Activated CD4-positive, alpha-beta T cell treated with anti-CD3 and anti-CD28 coated beads, Interleukin-2, amount 50 U/mL, for 4 hours (primary cell): ENCODE results near the gene ZMYND8.

ENCODE experiments used
- DNase-seq, 2 experiments: peaks; one replicate each; pipeline ENCODE4 v3.0.0-alpha.2; 2020

Gene ZMYND8

DNA sequence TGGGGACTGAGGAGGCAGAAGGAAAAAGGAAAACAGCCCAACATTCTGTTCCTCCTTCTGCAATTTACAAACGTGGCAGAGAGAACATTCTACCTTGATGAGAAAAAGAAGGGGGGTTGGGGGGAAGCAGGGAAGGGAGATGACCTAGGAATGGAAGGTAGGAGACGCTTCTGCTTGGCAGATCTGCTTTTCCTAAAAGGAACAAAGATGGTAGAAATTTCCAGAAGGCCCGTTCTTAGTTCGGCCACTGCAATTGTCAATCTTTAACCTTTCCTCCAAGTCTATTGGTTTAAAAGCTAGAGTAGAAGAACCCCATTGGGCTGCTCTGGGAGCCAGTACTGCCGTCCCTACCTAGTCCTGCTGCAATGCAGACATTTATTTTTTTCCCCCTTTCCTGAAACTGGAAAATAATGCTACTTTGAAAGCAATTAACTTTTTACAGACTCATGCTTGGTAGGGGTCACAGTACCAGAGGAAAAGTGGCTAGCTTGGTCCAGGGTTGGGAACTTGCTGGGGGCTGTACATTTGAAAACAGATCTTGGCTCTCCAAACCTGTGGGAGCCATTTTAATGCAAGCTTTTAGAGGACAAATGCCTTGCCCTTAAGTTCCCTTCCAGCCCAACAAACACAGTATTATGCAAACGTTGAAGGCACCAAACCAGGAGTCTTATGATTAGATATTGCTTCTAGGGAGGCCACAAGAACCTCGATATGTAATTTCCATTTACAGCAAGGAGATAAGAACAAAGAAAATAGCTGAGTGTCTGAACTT lies 2.6 kb downstream of the ZMYND8 start:
- no peak for DNase-seq

DNA sequence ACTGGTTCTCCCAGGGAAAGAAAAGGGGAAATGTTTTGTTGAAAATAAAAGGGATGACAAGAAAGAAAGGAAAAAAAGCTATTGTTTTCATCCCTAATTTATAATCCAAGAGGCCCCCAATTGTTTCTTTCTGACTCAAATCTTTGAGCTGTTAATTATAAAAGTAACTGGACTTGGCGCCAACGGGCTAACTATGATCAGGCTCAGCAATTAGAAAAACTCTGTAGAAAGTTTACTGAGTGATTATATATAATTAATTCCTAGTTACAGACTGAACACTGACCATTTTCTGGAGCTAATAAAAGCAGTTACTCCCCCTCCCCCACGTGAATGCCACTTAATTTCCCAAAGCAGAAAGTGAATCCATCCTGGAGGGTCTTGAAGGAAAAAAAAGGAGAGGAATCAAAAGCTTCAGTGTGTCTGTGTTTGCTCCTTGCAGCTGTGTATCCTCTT lies 3.2 kb downstream of the ZMYND8 start:
- no peak for DNase-seq

DNA sequence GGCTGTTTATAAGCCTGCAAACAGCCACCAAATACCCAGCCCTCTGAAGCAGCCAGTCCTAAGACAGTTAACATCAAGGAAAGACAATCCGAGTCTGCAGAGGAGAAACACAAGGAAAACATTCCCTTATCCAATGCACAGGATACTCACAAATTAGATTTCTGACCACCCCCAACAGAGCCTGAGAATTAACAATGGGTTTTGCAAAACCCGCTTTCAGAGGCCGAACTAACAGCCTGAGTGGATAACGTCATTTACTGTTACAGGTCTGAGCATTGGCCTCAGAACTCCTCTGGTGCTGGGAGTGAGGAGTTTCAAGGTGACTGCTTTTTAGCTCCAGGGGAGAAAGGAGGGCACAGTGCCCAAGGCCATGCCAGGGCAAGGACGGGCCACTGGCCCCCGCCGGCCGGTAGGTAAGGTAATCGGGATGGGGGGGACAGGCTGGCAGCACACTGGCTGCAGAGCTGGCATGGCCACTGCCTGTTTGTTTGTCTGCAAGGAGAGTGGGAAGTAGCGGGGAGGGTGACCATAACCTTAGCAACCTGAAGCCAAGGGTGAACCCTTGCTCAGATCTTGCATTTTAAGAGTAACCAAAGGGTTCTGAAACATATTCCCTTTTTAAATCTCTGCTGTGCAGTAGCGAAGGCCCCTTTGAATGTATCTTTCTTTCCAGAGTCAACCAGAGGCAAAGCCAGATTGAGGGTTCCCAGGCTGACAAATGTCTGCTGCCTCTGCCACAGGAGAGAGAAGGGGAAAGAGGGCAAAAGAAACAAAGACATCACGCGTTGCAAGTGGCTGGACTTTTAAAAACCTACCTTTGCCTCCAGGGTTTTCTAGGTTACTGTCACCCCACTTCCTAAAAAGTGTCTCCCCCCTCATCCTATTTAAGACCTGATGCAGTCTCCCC lies 3.9 kb downstream of the ZMYND8 start:
- DNase-seq = no peak

DNA sequence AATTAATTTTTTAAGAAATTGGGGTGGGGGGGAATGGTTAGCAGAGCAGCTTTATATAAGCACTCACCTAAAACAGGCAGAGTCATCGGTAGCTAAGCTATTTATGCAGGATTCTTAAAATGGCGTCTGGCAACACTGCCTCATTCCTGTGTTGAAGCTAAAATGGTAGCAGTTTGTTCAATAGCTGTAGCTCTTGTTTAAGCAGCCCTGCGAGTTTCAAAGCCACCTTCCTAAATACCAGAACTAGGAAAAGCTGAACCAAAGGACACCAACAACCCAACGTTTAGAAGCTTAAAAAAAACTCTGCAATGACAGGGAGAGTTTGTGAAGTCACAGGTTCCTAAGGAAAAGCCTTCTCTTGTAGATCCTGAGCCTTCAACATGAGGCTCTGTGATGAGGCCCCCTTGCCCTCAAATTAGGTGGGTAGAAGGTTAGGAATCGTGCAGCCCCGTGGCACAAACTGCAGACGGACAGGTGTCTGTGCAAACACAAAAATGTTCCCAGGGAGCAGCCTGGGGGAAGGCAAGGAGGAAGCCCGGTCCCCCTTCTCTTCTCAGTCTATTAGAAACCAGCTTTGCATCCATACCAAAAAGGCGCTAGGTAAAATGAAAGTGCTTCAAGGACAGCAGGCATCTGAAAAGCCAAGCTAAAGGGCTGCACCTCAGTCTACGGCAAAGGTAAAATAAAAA lies 4.7 kb downstream of the ZMYND8 start:
- DNase-seq = no peak

DNA sequence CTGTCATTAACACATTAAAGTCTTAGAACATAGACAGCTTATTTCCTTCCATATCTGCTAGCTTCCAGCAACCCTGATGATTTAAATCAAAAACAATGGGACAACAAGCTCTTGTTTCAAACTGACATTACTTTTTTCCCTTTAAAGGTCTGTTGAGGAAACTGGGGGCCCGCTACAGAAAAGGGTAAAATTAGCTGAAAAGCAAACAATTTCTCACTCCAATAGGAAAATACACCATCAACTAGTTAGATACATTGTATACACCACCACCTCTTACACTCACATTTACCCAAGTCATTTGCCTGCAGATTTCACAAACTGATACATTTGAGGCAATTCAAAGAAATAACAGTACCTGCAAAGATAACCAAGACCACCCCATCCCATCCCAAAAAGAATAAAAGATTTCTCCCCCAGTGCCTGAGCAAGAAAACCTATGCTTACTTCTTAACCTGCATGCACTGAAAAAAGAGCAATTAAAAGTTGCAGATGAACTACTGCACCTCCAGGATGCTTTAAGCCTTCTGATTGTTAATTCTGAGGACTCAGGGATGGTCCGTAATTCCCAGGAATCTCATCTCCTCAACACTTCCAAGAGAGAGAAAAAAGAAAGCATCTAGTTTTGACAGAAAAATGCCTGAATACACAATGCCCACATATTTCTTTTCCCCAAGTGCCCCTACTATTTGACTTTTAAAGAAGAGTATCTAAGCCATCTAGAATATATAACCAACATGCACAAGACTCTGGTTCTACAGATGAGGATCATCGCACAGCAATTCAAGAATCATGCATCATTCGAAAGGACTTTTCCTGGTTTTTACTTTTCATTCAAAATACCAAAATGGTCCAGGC lies 5.6 kb downstream of the ZMYND8 start:
- DNase-seq = no peak

DNA sequence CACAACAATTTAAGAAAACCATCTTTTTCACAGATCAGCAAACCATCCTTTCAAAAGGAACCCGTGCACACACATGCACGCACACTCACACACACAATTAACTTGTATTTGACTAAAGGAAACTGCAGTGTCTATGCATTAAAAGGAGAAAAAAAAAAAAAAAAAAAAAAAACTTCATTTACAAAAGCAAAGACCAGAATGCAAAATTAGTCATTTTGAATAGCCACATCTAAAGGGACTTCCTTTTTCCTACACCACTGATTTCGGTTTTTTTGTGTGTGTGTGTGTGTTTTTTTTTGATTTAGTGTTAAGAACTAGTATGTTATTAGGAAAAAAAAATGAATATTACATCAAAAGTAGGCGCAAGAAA lies 6.3 kb downstream of the ZMYND8 start:
- no peak for DNase-seq

DNA sequence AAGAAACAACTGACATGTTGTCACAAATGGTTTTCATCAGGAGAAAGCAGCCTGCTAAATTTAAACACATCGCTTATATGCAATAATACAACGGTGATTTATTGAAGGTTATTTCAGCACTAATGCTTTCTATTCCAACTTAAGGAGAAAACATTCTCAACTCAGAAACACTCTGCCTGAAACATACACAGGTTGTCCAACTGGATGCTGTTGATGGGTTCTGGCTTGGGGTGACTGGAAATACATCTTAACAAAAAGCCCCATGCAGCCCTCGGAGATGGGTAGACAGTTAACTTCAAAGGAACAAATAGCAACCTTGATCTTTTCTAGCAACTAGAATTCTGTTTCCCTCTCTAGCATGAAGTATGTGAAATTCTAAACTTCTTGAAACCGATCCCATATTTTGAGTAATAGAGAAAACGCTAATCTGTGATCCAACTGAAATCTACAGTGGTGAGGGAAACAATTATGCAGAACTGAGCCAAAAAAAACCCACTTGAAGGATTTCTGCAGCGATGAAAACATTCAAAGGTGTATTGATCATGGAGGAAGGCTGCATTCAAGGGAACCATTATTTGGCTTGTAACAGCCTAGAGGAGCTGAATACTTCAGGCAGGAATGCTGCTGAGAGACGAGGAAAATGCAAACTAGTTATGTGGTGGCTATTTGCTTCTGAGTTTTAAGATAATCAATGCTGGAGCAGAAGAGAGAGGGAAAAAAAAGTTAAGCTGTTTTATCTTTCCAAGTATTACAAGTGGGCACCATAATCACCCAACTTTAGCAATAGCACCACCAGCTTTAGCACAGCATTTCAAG lies 6.9 kb downstream of the ZMYND8 start:
- no peak for DNase-seq

DNA sequence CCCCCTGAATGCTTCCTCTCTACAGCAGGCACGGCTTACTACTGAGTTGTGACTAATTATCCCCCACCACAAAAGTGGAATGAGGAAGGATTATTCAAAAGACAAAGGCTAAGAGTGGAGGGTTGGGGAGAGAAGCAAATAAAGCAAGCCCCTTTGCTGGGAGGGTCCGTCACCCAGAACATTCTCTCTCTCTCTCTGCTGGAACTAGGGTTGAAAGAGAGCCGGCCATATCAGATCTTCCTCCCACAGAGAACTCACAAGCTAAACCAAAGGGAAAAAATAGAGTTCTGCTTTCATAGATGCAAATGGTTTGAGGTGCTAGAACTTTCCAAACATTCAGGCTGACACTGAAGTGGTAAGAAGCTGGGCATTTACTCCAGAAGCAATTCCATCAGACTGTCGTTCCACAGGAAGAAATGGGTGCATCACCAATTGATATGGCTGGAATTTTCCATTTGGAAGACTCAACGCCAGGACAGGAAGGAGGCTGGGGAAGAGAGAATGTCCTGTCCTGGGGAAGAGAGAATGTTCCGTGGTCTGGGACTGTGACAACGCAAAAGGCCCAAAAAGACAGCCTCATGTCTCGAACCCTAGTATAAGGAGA lies 7.9 kb downstream of the ZMYND8 start:
- no peak for DNase-seq

DNA sequence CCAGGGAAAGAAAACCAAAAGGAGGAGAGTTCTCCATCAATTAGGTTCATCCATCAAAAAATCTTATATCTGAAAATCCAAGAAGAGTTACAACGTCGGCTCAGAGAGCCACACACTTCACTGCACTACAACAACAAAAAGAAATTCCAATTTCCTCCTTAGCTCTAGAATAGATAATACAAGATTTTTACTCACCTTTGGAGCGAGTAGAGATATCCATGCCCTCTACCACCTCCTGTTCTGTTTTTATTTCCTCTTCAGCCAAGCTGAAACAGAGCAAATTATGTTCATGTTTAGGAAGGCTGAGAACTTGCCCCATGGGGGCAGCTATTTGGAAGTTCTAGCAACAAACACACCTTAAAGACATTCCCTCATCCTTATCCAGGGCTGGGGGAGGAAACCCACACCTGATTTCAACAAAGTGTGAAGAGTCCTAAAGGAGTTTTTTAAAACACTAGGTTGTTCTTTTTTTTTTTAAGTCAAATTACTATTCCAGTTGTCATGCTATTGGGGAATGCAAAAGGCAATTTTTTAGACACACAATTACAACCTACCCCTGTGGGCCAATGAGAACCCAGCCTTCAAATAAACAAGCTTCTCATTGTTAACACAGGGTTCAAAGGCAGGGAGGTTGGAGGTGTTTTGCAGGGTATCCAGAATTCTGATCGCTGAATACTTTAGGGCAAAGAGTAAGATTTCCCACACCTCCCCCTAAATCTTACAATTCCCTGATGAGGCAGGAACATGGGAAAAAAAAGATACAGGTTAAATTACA lies 8.7 kb downstream of the ZMYND8 start:
- no peak for DNase-seq

DNA sequence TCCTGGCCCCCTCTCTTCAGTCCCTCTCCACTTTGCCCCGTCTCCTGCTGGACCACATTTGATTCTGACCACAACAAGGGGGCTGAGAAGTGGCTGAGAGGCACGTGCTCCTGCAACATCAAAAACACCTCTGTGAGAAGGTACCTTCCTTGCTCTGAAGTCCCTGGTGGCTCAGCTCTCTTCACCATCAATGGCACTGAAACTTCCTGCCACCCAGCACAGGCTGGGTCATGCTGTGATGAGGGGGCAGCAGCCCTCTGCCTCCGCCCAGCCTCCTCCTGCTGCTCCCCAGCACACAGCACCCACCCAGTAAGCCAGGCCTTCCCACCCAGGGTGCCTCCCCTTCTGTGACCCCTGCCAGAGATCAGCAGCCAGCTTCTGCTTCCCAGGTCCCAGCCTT lies 10.3 kb downstream of the ZMYND8 start:
- no peak for DNase-seq

DNA sequence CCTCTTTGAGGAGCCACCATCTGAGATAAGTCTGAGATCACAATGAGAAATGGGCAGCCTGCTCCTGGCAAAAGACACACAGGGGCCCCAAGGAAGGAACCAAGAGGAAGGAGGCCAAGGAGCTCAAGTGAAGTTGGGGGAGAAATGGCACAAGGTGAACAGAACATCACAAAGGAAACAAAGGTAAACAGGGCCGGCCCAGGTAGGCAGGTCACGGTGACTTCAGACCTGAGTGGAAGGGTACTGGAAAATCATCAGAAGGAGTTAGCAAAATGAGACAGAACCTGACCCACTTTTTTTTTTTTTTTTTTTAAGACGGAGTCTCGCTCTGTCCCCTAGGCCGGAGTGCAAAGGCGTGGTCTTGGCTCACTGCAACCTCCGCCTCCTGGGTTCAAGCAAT lies 11.3 kb downstream of the ZMYND8 start:
- DNase-seq = no peak

DNA sequence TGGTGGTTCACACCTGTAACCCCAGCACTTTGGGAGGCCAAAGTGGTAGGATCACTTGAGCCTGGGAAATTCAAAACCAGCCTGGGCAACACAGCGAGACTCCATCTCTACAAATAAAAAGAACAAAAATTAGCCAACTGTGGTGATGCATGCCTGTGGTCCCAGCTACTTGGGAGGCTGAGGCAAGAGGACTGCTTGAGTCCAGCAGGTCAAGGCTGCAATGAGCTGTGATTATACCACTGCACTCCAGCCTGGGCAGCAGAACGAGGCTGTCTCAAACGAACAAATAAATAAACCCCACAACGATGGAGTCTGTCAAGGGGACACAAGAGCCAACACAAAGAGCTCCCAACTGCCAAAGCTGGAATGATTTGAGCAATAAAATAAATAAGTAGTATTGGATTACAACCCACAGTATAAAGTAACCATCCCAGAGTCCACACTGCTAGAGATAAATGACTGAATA lies 13.5 kb downstream of the ZMYND8 start:
- DNase-seq = no peak

DNA sequence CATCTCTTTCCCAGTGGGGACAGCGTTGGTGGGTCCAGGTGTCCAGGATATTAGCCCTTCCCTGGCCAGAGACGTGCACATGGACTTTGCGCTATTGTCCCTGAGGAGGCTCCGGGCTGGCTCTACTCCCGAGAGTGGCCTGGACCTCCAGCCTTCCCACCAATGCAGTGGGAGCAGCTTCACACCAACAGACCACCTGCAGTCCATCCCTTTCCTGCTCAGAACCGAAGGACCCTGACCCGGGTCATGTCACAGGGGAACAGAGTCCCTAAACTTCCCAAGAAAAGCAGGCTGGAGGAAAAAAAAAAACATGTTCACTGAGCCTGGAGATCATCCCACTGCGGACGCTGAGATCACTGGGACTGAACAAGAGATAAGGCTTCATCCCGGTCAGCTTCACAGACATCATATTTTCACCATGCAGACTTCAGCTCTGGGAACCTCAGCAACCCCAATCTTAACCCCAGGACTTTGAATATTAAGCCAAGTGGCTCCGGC lies 18.3 kb downstream of the ZMYND8 start:
- DNase-seq = no peak

DNA sequence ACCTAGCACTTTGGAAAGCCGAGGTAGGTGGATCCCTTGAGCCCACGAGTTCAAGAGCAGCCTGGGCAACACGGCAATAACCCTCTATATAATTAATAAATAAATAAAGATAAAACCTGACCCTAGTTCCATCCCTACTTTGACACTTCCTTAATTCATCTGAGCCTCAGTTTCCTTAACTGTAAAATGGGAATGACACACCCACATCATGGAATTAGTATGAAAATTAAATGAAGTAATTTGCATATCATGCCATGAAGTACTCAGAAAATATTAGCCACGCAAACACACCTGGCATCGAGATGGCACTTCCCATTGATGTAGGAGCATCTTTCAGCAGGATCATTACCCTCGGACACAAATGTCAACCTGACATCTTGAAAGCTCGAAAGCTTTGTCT lies 19.1 kb downstream of the ZMYND8 start:
- no peak for DNase-seq

DNA sequence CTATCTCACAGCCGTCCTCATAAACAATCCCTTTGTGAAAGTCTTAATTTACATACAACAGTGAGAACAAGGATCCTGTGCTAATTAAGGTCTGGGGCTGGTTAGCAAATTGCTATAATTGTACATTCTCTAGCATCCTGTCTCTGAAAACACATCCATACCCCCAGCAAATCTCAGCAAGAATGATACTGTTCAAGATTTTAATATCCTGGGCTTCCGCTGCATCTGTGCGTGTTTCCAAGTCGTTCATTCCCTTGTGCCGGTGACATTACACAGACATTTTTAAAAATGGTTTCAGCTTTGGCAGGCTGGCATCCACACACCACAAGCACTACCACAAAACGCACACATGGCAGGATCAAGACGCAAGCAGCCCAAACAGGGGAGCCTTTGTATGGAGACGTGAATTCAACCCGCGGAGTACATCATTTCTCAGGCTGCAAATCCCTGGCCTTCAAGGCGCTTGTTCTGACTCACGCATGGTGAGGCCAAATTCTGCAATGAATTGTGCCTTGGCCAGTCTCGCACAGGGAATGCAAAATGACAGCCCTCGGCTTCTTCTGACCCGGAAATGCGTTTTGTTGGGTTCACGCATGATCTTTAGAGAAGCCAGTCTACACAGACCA lies 20.3 kb downstream of the ZMYND8 start:
- no peak for DNase-seq

DNA sequence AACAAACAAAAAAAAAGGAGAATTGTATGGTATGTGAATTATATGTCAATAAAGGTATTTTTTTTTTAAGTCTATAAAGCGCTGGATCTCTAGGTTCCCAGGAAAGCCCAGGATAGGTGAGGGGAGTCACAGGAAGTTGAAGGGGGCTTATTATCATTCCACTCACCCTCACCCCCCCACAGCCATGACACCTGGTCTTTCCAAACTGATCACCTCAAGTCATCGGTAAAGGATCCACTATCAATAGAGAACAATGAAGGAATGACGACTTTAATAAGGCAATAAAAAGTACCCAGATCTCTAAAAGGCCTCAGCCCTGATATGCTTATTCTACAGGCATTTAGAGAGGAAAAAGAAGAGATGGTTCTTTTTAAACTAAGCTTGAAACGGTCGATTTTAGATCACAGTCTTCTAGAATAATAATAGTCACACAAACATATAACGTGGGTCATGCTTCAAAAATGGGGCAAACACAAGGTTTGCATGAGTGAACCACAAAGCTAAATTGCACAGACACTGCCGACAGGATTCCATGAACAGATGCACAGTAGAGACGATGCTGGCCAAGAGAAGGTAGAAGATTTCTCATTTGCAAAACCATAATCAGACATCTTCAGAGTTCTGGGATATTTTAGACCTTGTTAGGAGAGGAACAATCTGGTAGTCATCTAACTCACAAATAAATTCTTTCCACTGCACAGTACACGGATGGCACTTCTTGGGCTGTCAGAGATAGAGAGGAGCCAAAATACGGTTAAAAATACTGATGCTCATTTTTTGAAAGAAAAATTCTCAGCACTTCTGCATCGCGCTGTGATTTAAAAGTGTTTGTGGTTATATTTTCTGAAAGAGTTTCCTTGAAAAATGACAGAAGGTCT lies 21.0 kb downstream of the ZMYND8 start:
- no peak for DNase-seq

DNA sequence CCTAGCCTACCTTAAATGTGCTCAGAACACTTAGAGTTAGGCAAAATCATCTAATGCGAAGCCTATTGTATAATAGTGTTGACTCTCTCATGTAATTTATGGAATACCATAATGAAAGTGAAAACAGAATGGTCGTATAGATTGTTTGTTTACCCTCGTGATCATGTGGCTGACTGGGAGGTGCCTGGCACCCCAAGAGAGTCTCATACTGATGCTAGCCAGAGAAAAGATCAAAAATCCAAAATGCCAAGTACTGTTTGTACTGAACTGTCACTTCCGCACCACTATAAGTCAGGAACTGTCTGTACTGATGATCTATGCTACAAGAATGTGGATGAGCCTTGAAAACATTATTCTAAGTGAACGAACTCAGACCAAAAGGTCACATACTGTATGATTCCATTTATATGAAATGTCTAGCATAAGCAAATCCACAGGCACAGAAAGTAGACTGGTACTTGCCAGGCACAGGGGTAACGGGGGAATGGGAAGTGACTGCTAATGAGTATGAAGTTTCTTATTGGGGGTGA lies 22.4 kb downstream of the ZMYND8 start:
- no peak for DNase-seq
